Endothelial cell of umbilical vein (primary cell): Measurements from ENCODE around the gene PDAP1. TPM values are rescaled to one million over a fixed set of nuclear protein-coding genes. Genes with fewer than 3 reads are reported as not detected.

ENCODE experiments used
- BruUV-seq: library from RNA; stranded (reverse); fragments of 400-500 nt; replicated peaks from 2 replicates; lab custom pipeline; 2021; lab: Mats Ljungman, UMichigan
- CTCF ChIA-PET: fragments of 300-600, 350-600 bp; sonication (Branson Sonifier 250); formaldehyde crosslinking; loops from one replicate; lab custom pipeline; 2021; ENCODE audit warnings: antibody characterized with exemption, inconsistent platforms; lab: Charles Lee
- POLR2A ChIA-PET: fragments of 300-600, 350-600 bp; sonication (Branson Sonifier 250); formaldehyde crosslinking; loops from one replicate; lab custom pipeline; 2021; ENCODE audit warnings: antibody characterized with exemption, inconsistent platforms; lab: Charles Lee
- DNase-seq: peaks from one replicate; pipeline ENCODE4 v3.0.0-alpha.2; 2011; ENCODE audit warnings: low read depth, low spot score
- FAIRE-seq: peaks from 2 replicates; lab custom pipeline; 2011; peaks lifted over from hg19 to GRCh38; lab: Jason Lieb, UNC
- H2AFZ ChIP-seq: 2 replicates; pipeline ENCODE4 v1.6.0; 2012; ENCODE audit warnings: low read depth, low read length, control low read depth, inconsistent platforms
- H3K27ac ChIP-seq: 2 replicates; pipeline ENCODE4 v1.5.1; 2011; ENCODE audit warnings: low read depth, mild to moderate bottlenecking, control low read depth, low read length, moderate library complexity; ENCODE audit not compliant: insufficient read depth
- H3K27me3 ChIP-seq, 2 experiments: 2 replicates each; pipeline versions ENCODE4 v1.6.0 to v1.6.1; 2011; ENCODE audit warnings: low read length in 2 of 2, mixed read lengths in 1 of 2; ENCODE audit not compliant: control insufficient read depth in 2 of 2, insufficient read depth in 2 of 2
- H3K36me3 ChIP-seq, 2 experiments: 2 replicates in 1 of 2; 3 replicates in 1 of 2; pipeline ENCODE4 v1.5.1; 2011; ENCODE audit warnings: low read length in 2 of 2, mild to moderate bottlenecking in 1 of 2, moderate library complexity in 1 of 2; ENCODE audit not compliant: control insufficient read depth in 2 of 2, insufficient read depth in 2 of 2; ENCODE audit errors: extremely low read depth in 1 of 2
- H3K4me1 ChIP-seq: 3 replicates; pipeline ENCODE4 v1.5.1; 2011; ENCODE audit warnings: mild to moderate bottlenecking, low read length; ENCODE audit not compliant: control insufficient read depth, insufficient read depth; ENCODE audit errors: extremely low read depth
- H3K4me2 ChIP-seq: 2 replicates; pipeline ENCODE4 v1.6.1; 2011; ENCODE audit warnings: low read length, control low read depth, mixed read lengths; ENCODE audit not compliant: insufficient read depth
- H3K4me3 ChIP-seq, 3 experiments: fragments of 200-600 bp in 1 of 3; sonication (generic), shearing (Covaris generic) in 1 of 3; replicated peaks in 1 of 3; 2 replicates each; pipeline ENCODE4 v1.5.1; 2011 to 2016; ENCODE audit warnings: control low read depth in 3 of 3, low read length in 3 of 3, mild to moderate bottlenecking in 2 of 3, inconsistent platforms in 1 of 3, low read depth in 1 of 3, moderate library complexity in 1 of 3; ENCODE audit not compliant: insufficient read depth in 1 of 3
- H3K79me2 ChIP-seq: 2 replicates; pipeline ENCODE4 v1.6.0; 2012; ENCODE audit warnings: low read length, inconsistent platforms; ENCODE audit not compliant: control insufficient read depth, insufficient read depth
- H3K9ac ChIP-seq: replicated peaks from 2 replicates; pipeline ENCODE3; 2011; ENCODE audit warnings: low read length, control low read depth; ENCODE audit not compliant: insufficient read depth; ENCODE audit errors: extremely low read depth
- H3K9me1 ChIP-seq: replicated peaks from 3 replicates; pipeline ENCODE4 v1.6.0; 2011; ENCODE audit warnings: mild to moderate bottlenecking, low read length; ENCODE audit not compliant: control insufficient read depth, insufficient read depth; ENCODE audit errors: extremely low read depth
- H3K9me3 ChIP-seq: replicated peaks from 2 replicates; pipeline ENCODE4 v1.5.1; 2012; ENCODE audit warnings: low read length, inconsistent platforms; ENCODE audit not compliant: control insufficient read depth, insufficient read depth
- H4K20me1 ChIP-seq: replicated peaks from 2 replicates; pipeline ENCODE3; 2011; ENCODE audit warnings: mild to moderate bottlenecking, low read length; ENCODE audit not compliant: control insufficient read depth, insufficient read depth; ENCODE audit errors: extremely low read depth
- CTCF ChIP-seq, 2 donors: IDR thresholded peaks; 1 replicate in 1 of 2; 2 replicates in 1 of 2; pipeline ENCODE4 v1.5.1; 2011; ENCODE audit warnings: low read length in 2 of 2, mild to moderate bottlenecking in 2 of 2, moderate library complexity in 2 of 2, control low read depth in 1 of 2, inconsistent platforms in 1 of 2, low read depth in 1 of 2; ENCODE audit not compliant: insufficient read depth in 1 of 2; ENCODE audit errors: extremely low read depth in 1 of 2
- EZH2 ChIP-seq: IDR thresholded peaks from 2 replicates; pipeline ENCODE4 v1.6.1; 2012; ENCODE audit warnings: borderline replicate concordance, low read depth, mild to moderate bottlenecking, moderate library complexity, low read length, inconsistent platforms; ENCODE audit not compliant: severe bottlenecking
- FOS ChIP-seq: IDR thresholded peaks from 2 replicates; pipeline ENCODE4 v1.6.1; 2011; ENCODE audit warnings: mild to moderate bottlenecking, low read length, moderate library complexity, borderline replicate concordance; ENCODE audit not compliant: insufficient read depth
- GATA2 ChIP-seq: IDR thresholded peaks from 2 replicates; pipeline ENCODE4 v1.7.0; 2011; ENCODE audit warnings: low read depth, mild to moderate bottlenecking, moderate library complexity, mixed read lengths, low read length; ENCODE audit not compliant: insufficient read length, insufficient read depth
- JUN ChIP-seq: IDR thresholded peaks from 2 replicates; pipeline ENCODE4 v1.6.1; 2011; ENCODE audit warnings: borderline replicate concordance, low read depth; ENCODE audit not compliant: insufficient read length, insufficient read depth
- MAX ChIP-seq: IDR thresholded peaks from 2 replicates; pipeline ENCODE4 v1.6.1; 2011; ENCODE audit not compliant: insufficient read depth, insufficient read length
- MYC ChIP-seq: IDR thresholded peaks from one replicate; pipeline ENCODE4 v1.6.1; 2011; ENCODE audit warnings: mild to moderate bottlenecking, low read depth, low read length
- POLR2A ChIP-seq: IDR thresholded peaks from 2 replicates; pipeline ENCODE4 v1.6.1; 2012; ENCODE audit warnings: low read depth, mild to moderate bottlenecking, control low read depth, low read length
- POLR2AphosphoS5 ChIP-seq: IDR thresholded peaks from 2 replicates; pipeline ENCODE4 v1.6.1; 2012; ENCODE audit warnings: low read depth, mild to moderate bottlenecking, control low read depth, low read length, moderate library complexity; ENCODE audit not compliant: insufficient read depth
- dilution Hi-C: fragments of 300-500 bp; cut with MboI; formaldehyde crosslinking; loops from one replicate; pipeline ENCODE4 v1.15.0; 2019; ENCODE audit warnings: low sequenced_read_pairs; ENCODE audit not compliant: extremely low pct_ligation_motif_present
- intact Hi-C: fragments of 100-400 bp; cut with micrococcal nuclease; formaldehyde crosslinking; loops from one replicate; pipeline ENCODE4 v1.10.0; 2022
- polyA plus RNA-seq, 4 experiments: library from polyadenylated mRNA; depleted of rRNA in 3 of 4; stranded (reverse) in 3 of 4; unstranded in 1 of 4; fragments of >200 nt; gene quantifications; 2 replicates each; pipeline versions ENCODE4 v1.2.1 to v1.2.3, GENCODE V29; 2011 to 2012; ENCODE audit warnings: missing spikeins in 1 of 4
- total RNA-seq: library from RNA; stranded (reverse); gene quantifications from 2 replicates; pipeline ENCODE4 v1.2.3, GENCODE V29; 2021

The PDAP1 gene
- total and polyA plus RNA-seq, 2 donors (not counting 3 experiments of a cell fraction or from before 2014, with no cell fraction given): 32.6 to 150 TPM

GRCh38 chr7:99449326-99449725 is 40.9 kb upstream of the PDAP1 start:
- Histone ChIP-seq H3K4me3 (no peak overlapping the region), H3K27me3 (no peaks in the 10 kb centered on the region)
- intact Hi-C loops: no loop called here

GRCh38 chr7:99448855-99449254 is 40.5 kb upstream of the PDAP1 start:
- FAIRE-seq: no peak
- H3K4me1 ChIP-seq: no peaks in the 10 kb centered on the region
- BruUV-seq: no TSS peak
- dilution Hi-C loops (no loop called here), intact Hi-C loops (no loop called here)
- no peaks in the 10 kb centered on the region for H3K79me2 ChIP-seq
- H3K9ac ChIP-seq: no peak overlapping the region
- DNase-seq: no peak
- TF ChIP-seq MAX: no peak
- no peak for TF ChIP-seq GATA2
- TF ChIP-seq POLR2AphosphoS5: no peak
- no peak for TF ChIP-seq EZH2
- TF ChIP-seq JUN: no peak
- TF ChIP-seq MYC: no peak
- no peak for TF ChIP-seq FOS
- no peak for TF ChIP-seq CTCF (IDR thresholded peaks at IDR 0.05; ENCODE audit: extremely low read depth in 1 of 2, insufficient read depth in 1 of 2, low read depth in 1 of 2, low read length in 2 of 2)
- TF ChIP-seq POLR2A: no peak
- no peak overlapping the region for H2AFZ ChIP-seq
- H3K4me2 ChIP-seq: no peak overlapping the region
- CTCF ChIA-PET: no interaction called here
- H3K4me3 ChIP-seq: no peak overlapping the region
- no peaks in the 10 kb centered on the region for H3K9me3 ChIP-seq
- H3K27me3 ChIP-seq: no peaks in the 10 kb centered on the region
- no peaks in the 10 kb centered on the region for H4K20me1 ChIP-seq
- peaks cover 12 to 52% of the 10 kb centered on the region in 2 experiments for H3K36me3 ChIP-seq
- POLR2A ChIA-PET: no interaction called here
- no peaks in the 10 kb centered on the region for H3K9me1 ChIP-seq
- no peak overlapping the region for H3K27ac ChIP-seq

More at GRCh38 chr7:99449326-99449725, 40.9 kb upstream of the PDAP1 start:
- no peak overlapping the region for H3K27ac ChIP-seq
- ChIA-PET CTCF (no interaction called here), POLR2A (no interaction called here)
- H3K36me3 ChIP-seq: peaks cover 13 to 56% of the 10 kb centered on the region in 2 experiments
- no peaks in the 10 kb centered on the region for H4K20me1 ChIP-seq
- DNase-seq: no peak
- no peaks in the 10 kb centered on the region for H3K9me3 ChIP-seq
- H2AFZ ChIP-seq: no peak overlapping the region
- H3K9ac ChIP-seq: no peak overlapping the region
- H3K4me2 ChIP-seq: no peak overlapping the region
- dilution Hi-C loops: no loop called here
- no peak for TF ChIP-seq POLR2AphosphoS5
- TF ChIP-seq CTCF (IDR thresholded peaks at IDR 0.05; ENCODE audit: extremely low read depth in 1 of 2, insufficient read depth in 1 of 2, low read depth in 1 of 2, low read length in 2 of 2): no peak
- TF ChIP-seq POLR2A: no peak
- BruUV-seq: no TSS peak
- H3K79me2 ChIP-seq: no peaks in the 10 kb centered on the region
- no peaks in the 10 kb centered on the region for H3K4me1 ChIP-seq
- no peaks in the 10 kb centered on the region for H3K9me1 ChIP-seq
- no peak for FAIRE-seq
